Measurements from ENCODE around the gene ZBTB4.

- no peak for TF ChIP-seq CTCF (IDR thresholded peaks at IDR 0.05; ENCODE audit: borderline replicate concordance, extremely low read depth, low read length, poor library complexity, severe bottlenecking)
- no peak for TF ChIP-seq EZH2 (IDR thresholded peaks at IDR 0.05; ENCODE audit: borderline replicate concordance, low read depth, low read length, severe bottlenecking)
Measured at GRCh38 chr17:7467498-7467897, 11.9 kb downstream of the ZBTB4 start.
